Liver (tissue), 9 donors: Measurements from ENCODE around the gene EYA3. TPM values are rescaled to one million over a fixed set of nuclear protein-coding genes. Genes with fewer than 3 reads are reported as not detected.

Experiments
- DNase-seq: peaks from one replicate; pipeline ENCODE4 v3.0.0-alpha.2; 2017; ENCODE audit warnings: low spot score
- H3K27ac ChIP-seq, 2 donors: one replicate each; pipeline ENCODE4 v1.7.0; 2013; ENCODE audit warnings: inconsistent platforms in 2 of 2, low read length in 2 of 2, control low read depth in 1 of 2, low read depth in 1 of 2, mild to moderate bottlenecking in 1 of 2
- H3K27me3 ChIP-seq, 4 donors: one replicate each; pipeline versions ENCODE4 v1.6.1 to v1.7.0; 2013; ENCODE audit warnings: low read length in 3 of 4, inconsistent platforms in 1 of 4, mild to moderate bottlenecking in 1 of 4, moderate library complexity in 1 of 4; ENCODE audit not compliant: control insufficient read depth in 4 of 4, insufficient read depth in 4 of 4
- H3K36me3 ChIP-seq, 4 donors: one replicate each; pipeline versions ENCODE4 v1.6.1 to v1.7.0; 2013; ENCODE audit warnings: low read length in 3 of 4, mild to moderate bottlenecking in 3 of 4, low read depth in 1 of 4, moderate library complexity in 1 of 4; ENCODE audit not compliant: control insufficient read depth in 4 of 4, insufficient read depth in 3 of 4
- H3K4me1 ChIP-seq, 4 donors: one replicate each; pipeline versions ENCODE4 v1.6.1 to v1.7.0; 2013; ENCODE audit warnings: low read length in 3 of 4, mild to moderate bottlenecking in 3 of 4, moderate library complexity in 1 of 4; ENCODE audit not compliant: control insufficient read depth in 4 of 4, insufficient read depth in 4 of 4
- H3K4me3 ChIP-seq, 3 donors: one replicate each; pipeline versions ENCODE4 v1.6.1 to v1.7.0; 2013; ENCODE audit warnings: low read length in 3 of 3, control low read depth in 1 of 3, low read depth in 1 of 3, mild to moderate bottlenecking in 1 of 3
- H3K9ac ChIP-seq, 2 donors: one replicate each; pipeline ENCODE4 v1.7.0; 2013; ENCODE audit warnings: low read length in 2 of 2, mild to moderate bottlenecking in 2 of 2, moderate library complexity in 2 of 2, control low read depth in 1 of 2, low read depth in 1 of 2
- H3K9me3 ChIP-seq, 4 donors: one replicate each; pipeline versions ENCODE4 v1.6.1 to v1.7.0; 2013; ENCODE audit warnings: low read length in 3 of 4; ENCODE audit not compliant: control insufficient read depth in 4 of 4
- EGR1 ChIP-seq, 2 donors: IDR thresholded peaks; 2 replicates each; pipeline ENCODE4 v1.6.1; 2016 to 2018; ENCODE audit warnings: antibody characterized with exemption in 2 of 2, low read depth in 2 of 2
- FOXA1 ChIP-seq: IDR thresholded peaks from 2 replicates; pipeline ENCODE4 v1.6.1; 2016; ENCODE audit warnings: antibody characterized with exemption
- GABPA ChIP-seq, 2 donors: IDR thresholded peaks in 1 of 2; conservative IDR thresholded peaks in 1 of 2; 2 replicates each; pipeline ENCODE4 v1.6.1; 2016; ENCODE audit warnings: antibody characterized with exemption in 2 of 2, mild to moderate bottlenecking in 1 of 2, moderate library complexity in 1 of 2
- HNF4A ChIP-seq, 2 donors: conservative IDR thresholded peaks; 2 replicates each; pipeline ENCODE4 v1.6.1; 2016; ENCODE audit warnings: antibody characterized with exemption in 2 of 2, mild to moderate bottlenecking in 2 of 2
- HNF4G ChIP-seq: IDR thresholded peaks from 2 replicates; pipeline ENCODE4 v1.6.1; 2016; ENCODE audit warnings: antibody characterized with exemption
- JUND ChIP-seq, 2 donors: IDR thresholded peaks; 2 replicates each; pipeline ENCODE4 v1.6.1; 2016; ENCODE audit warnings: antibody characterized with exemption in 2 of 2
- MAX ChIP-seq: IDR thresholded peaks from 2 replicates; pipeline ENCODE4 v1.6.1; 2016; ENCODE audit warnings: antibody characterized with exemption
- NR2F2 ChIP-seq: IDR thresholded peaks from 2 replicates; pipeline ENCODE4 v1.6.1; 2016; ENCODE audit warnings: antibody characterized with exemption
- RAD21 ChIP-seq, 2 donors: IDR thresholded peaks; 2 replicates each; pipeline ENCODE4 v1.6.1; 2016; ENCODE audit warnings: antibody characterized with exemption in 2 of 2, mild to moderate bottlenecking in 2 of 2
- RXRA ChIP-seq, 2 donors: IDR thresholded peaks; 2 replicates each; pipeline ENCODE4 v1.6.1; 2017 to 2018; ENCODE audit warnings: antibody characterized with exemption in 2 of 2, mild to moderate bottlenecking in 1 of 2
- SP1 ChIP-seq: IDR thresholded peaks from 2 replicates; pipeline ENCODE4 v1.6.1; 2018; ENCODE audit warnings: antibody characterized with exemption, mild to moderate bottlenecking
- TAF1 ChIP-seq: conservative IDR thresholded peaks from 2 replicates; pipeline ENCODE4 v1.6.1; 2016; ENCODE audit warnings: antibody characterized with exemption, mild to moderate bottlenecking
- YY1 ChIP-seq: IDR thresholded peaks from 2 replicates; pipeline ENCODE4 v1.6.1; 2016; ENCODE audit warnings: antibody characterized with exemption, mild to moderate bottlenecking
- WGBS: extraction: QIAGEN DNeasy Blood & Tissue Kit; methylation state at CpG from one replicate; pipeline ENCODE4 v1.1.7; 2013; 5-methylcytosine and 5-hydroxymethylcytosine counted together
- polyA plus RNA-seq, 2 donors: library from polyadenylated mRNA; stranded (reverse) in 1 of 2; unstranded in 1 of 2; fragments of 200-250 nt in 1 of 2; fragments of >200 nt in 1 of 2; fragmentation: Nextera tagmentation in 1 of 2; extraction: Ambion mirVana in 1 of 2; gene quantifications; one replicate each; pipeline versions ENCODE4 v1.2.1 to v1.2.3, GENCODE V29; 2013 to 2015
- total RNA-seq, 2 donors: library from RNA; depleted of rRNA; stranded (reverse); fragments of >200 nt; gene quantifications; one replicate each; pipeline ENCODE4 v1.2.3, GENCODE V29; 2014
- TF ChIP-seq, protein P1 (sequence below): IDR thresholded peaks from 2 replicates; pipeline ENCODE4 v1.6.1; 2016; ENCODE audit warnings: antibody characterized with exemption, mild to moderate bottlenecking
- TF ChIP-seq, protein P2 (sequence below): IDR thresholded peaks from 2 replicates; pipeline ENCODE4 v1.6.1; 2016; ENCODE audit warnings: antibody characterized with exemption
- TF ChIP-seq, protein P3 (sequence below): IDR thresholded peaks from 2 replicates; pipeline ENCODE4 v1.6.1; 2016; ENCODE audit warnings: antibody characterized with exemption
- donor health status: healthy.
- donor health status: healthy.
- donor health status: healthy.
- donor health status: healthy.
- donor health status: healthy.

The EYA3 gene
- total and polyA plus RNA-seq, 4 donors, result 3.6 to 12.6 (median 6.0) TPM

DNA sequence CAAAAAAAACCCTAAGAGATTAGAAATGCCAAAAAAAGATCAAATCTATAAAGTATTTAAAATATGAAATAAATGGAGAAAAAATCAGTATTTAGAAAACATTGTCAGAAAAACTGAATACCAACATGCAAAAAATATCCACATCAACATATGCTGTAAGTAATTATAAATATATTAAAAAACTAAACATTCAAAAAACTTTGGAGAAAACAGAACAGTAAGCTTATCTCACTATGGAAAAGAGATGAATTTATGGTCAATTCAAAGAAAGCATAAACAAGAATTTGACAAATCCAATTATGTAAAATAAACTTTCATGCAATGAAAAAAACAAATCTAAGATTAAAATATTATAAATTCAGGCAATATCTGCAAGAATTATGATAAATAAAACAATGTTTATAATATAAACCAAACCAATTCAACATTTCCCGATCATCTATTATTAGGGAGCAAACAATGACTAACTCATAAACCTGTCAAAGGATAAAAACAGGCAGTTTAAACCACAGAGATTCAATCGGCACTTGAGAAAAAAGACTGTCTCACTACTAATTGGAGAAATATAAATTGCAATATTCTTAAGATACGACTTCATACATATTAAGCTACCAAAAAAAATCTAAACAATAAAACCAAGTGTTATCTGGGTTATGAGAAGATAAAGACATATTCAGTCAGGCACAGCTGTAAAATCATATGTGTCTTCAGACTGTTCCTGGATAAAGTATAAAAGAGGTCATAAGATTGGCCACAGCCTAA lies 21.8 kb downstream of the EYA3 start:
- no peak overlapping the region for H3K27ac ChIP-seq
- H3K4me1 ChIP-seq, result peaks cover 3 to 9% (median 5%) of the 10 kb centered on the region in 4 donors
- no peaks in the 10 kb centered on the region for H3K9me3 ChIP-seq
- no peak for DNase-seq
- no peaks in the 10 kb centered on the region for H3K36me3 ChIP-seq
- no peak overlapping the region for H3K4me3 ChIP-seq
- H3K27me3 ChIP-seq, result no peaks in the 10 kb centered on the region
- WGBS, result 70% methylated on average over 3 of the region's 3 CpGs
- H3K9ac ChIP-seq, result no peak overlapping the region
- TF ChIP-seq, protein P1, sequence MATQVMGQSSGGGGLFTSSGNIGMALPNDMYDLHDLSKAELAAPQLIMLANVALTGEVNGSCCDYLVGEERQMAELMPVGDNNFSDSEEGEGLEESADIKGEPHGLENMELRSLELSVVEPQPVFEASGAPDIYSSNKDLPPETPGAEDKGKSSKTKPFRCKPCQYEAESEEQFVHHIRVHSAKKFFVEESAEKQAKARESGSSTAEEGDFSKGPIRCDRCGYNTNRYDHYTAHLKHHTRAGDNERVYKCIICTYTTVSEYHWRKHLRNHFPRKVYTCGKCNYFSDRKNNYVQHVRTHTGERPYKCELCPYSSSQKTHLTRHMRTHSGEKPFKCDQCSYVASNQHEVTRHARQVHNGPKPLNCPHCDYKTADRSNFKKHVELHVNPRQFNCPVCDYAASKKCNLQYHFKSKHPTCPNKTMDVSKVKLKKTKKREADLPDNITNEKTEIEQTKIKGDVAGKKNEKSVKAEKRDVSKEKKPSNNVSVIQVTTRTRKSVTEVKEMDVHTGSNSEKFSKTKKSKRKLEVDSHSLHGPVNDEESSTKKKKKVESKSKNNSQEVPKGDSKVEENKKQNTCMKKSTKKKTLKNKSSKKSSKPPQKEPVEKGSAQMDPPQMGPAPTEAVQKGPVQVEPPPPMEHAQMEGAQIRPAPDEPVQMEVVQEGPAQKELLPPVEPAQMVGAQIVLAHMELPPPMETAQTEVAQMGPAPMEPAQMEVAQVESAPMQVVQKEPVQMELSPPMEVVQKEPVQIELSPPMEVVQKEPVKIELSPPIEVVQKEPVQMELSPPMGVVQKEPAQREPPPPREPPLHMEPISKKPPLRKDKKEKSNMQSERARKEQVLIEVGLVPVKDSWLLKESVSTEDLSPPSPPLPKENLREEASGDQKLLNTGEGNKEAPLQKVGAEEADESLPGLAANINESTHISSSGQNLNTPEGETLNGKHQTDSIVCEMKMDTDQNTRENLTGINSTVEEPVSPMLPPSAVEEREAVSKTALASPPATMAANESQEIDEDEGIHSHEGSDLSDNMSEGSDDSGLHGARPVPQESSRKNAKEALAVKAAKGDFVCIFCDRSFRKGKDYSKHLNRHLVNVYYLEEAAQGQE, result no peak
- TF ChIP-seq JUND (IDR thresholded peaks at IDR 0.05) (no peak), RAD21 (IDR thresholded peaks at IDR 0.05) (no peak), GABPA (IDR thresholded peaks at IDR 0.05 in 1 of 2, conservative IDR thresholded peaks at IDR 0.05 in 1 of 2) (no peak), HNF4A (conservative IDR thresholded peaks at IDR 0.05) (no peak), HNF4G (no peak), YY1 (no peak), MAX (no peak), FOXA1 (no peak), RXRA (IDR thresholded peaks at IDR 0.05) (no peak), EGR1 (IDR thresholded peaks at IDR 0.05; ENCODE audit: low read depth in 2 of 2) (no peak)
- TF ChIP-seq, protein P2, sequence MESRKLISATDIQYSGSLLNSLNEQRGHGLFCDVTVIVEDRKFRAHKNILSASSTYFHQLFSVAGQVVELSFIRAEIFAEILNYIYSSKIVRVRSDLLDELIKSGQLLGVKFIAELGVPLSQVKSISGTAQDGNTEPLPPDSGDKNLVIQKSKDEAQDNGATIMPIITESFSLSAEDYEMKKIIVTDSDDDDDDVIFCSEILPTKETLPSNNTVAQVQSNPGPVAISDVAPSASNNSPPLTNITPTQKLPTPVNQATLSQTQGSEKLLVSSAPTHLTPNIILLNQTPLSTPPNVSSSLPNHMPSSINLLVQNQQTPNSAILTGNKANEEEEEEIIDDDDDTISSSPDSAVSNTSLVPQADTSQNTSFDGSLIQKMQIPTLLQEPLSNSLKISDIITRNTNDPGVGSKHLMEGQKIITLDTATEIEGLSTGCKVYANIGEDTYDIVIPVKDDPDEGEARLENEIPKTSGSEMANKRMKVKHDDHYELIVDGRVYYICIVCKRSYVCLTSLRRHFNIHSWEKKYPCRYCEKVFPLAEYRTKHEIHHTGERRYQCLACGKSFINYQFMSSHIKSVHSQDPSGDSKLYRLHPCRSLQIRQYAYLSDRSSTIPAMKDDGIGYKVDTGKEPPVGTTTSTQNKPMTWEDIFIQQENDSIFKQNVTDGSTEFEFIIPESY, result no peak

DNA sequence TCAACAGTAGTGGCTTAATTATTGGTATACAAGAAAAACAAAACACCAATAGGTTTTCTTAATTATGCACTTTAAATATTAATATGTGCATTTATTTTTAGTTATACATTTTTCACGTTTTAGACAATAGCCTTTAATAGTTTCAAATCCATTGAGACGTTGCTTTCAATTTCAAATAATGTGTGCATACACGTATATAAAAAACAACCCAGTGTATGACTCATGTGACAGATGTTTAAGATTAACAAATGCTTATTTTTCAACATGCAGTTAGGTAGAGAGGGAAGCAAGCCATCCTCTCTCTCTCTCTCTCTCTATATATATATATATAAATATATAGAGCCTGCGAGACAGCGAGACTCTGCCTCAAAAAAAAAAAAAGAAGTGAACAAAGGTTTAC lies 24.3 kb downstream of the EYA3 start:
- WGBS, result 77% methylated on average over 5 of the region's 5 CpGs
- Histone ChIP-seq H3K4me1 (peaks cover 0 to 6% (median 1%) of the 10 kb centered on the region in 4 donors), H3K4me3 (no peak overlapping the region), H3K9ac (no peak overlapping the region), H3K27ac (no peak overlapping the region), H3K9me3 (no peaks in the 10 kb centered on the region), H3K27me3 (no peaks in the 10 kb centered on the region), H3K36me3 (no peaks in the 10 kb centered on the region)
- TF ChIP-seq SP1 (no peak), HNF4A (conservative IDR thresholded peaks at IDR 0.05) (no peak), JUND (IDR thresholded peaks at IDR 0.05) (no peak), TAF1 (no peak), RXRA (IDR thresholded peaks at IDR 0.05) (no peak), FOXA1 (no peak), NR2F2 (no peak), GABPA (IDR thresholded peaks at IDR 0.05 in 1 of 2, conservative IDR thresholded peaks at IDR 0.05 in 1 of 2) (no peak), EGR1 (IDR thresholded peaks at IDR 0.05; ENCODE audit: low read depth in 2 of 2) (no peak)
- TF ChIP-seq, protein P3, sequence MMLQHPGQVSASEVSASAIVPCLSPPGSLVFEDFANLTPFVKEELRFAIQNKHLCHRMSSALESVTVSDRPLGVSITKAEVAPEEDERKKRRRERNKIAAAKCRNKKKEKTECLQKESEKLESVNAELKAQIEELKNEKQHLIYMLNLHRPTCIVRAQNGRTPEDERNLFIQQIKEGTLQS, result no peak
- no peak for DNase-seq
